Gastrocnemius medialis (tissue), 4 donors: ENCODE data around the gene TDRD15.

Experiments
- POLR2A ChIP-seq, 2 donors: fragments of 450-650 bp; IDR thresholded peaks; one replicate each; pipeline ENCODE4 v1.6.1; 2017; ENCODE audit warnings: antibody characterized with exemption in 2 of 2, mild to moderate bottlenecking in 2 of 2, moderate library complexity in 2 of 2
- TF ChIP-seq, protein P1 (sequence below), 5 experiments: fragments of 450-650 bp in 3 of 5; fragments of 200-600 bp in 2 of 5; sonication (generic) in 2 of 5; IDR thresholded peaks in 4 of 5; conservative IDR thresholded peaks in 1 of 5; 1 replicate in 4 of 5; 2 replicates in 1 of 5; pipeline ENCODE4 v1.5.1; 2016 to 2019; ENCODE audit warnings: antibody characterized with exemption in 5 of 5, mild to moderate bottlenecking in 3 of 5, moderate library complexity in 3 of 5

DNA sequence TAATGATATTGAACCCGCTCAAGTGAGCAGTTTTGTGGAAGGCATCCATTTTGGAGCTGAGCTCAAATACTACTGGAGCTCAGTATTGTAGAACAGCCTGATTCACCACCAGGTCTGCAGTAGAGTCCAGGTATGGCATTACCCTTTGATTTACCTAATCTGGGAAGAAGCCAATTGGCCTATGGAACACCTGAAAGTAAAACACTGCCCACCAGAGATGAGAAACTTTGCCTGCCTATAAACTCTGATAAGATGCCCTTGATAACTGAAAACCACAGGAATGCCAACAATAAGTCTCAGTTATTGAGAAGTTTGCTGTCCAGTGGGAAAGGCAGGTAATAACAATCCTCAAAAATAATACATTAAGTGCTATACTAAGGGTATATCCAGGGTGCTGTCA is 25.5 kb upstream of the TDRD15 start:
- TF ChIP-seq, protein P1, sequence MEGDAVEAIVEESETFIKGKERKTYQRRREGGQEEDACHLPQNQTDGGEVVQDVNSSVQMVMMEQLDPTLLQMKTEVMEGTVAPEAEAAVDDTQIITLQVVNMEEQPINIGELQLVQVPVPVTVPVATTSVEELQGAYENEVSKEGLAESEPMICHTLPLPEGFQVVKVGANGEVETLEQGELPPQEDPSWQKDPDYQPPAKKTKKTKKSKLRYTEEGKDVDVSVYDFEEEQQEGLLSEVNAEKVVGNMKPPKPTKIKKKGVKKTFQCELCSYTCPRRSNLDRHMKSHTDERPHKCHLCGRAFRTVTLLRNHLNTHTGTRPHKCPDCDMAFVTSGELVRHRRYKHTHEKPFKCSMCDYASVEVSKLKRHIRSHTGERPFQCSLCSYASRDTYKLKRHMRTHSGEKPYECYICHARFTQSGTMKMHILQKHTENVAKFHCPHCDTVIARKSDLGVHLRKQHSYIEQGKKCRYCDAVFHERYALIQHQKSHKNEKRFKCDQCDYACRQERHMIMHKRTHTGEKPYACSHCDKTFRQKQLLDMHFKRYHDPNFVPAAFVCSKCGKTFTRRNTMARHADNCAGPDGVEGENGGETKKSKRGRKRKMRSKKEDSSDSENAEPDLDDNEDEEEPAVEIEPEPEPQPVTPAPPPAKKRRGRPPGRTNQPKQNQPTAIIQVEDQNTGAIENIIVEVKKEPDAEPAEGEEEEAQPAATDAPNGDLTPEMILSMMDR (IDR thresholded peaks at IDR 0.05 in 4 of 5, conservative IDR thresholded peaks at IDR 0.05 in 1 of 5), result no peak
- TF ChIP-seq POLR2A (IDR thresholded peaks at IDR 0.05), result no peak
